DOHH2 (cell line): Measurements from ENCODE around the gene NOD2.

Source experiments
- CTCF ChIP-seq: fragments of 200-600 bp; sonication (generic); IDR thresholded peaks from one replicate; pipeline ENCODE4 v1.5.1; 2014; ENCODE audit warnings: antibody characterized with exemption, mild to moderate bottlenecking, low read depth, low read length; ENCODE audit not compliant: poor library complexity, severe bottlenecking
- EZH2phosphoT487 ChIP-seq: fragments of 200-600 bp; sonication (generic); IDR thresholded peaks from 2 replicates; pipeline ENCODE4 v1.6.1; 2017; ENCODE audit warnings: borderline replicate concordance, mild to moderate bottlenecking, antibody characterized with exemption, low read length, moderate library complexity, mixed read lengths

GRCh38 chr16:50741225-50741780 lies 47.9 kb downstream of the NOD2 start:
- no peak for TF ChIP-seq CTCF
- no peak for TF ChIP-seq EZH2phosphoT487
